ENCODE data around the gene ASF1B. TPM values are rescaled to one million over a fixed set of nuclear protein-coding genes. Genes with fewer than 3 reads are reported as not detected.

ASF1B gene
- total RNA-seq, 1 donor from 2014 or later, result 2.8 TPM

DNA sequence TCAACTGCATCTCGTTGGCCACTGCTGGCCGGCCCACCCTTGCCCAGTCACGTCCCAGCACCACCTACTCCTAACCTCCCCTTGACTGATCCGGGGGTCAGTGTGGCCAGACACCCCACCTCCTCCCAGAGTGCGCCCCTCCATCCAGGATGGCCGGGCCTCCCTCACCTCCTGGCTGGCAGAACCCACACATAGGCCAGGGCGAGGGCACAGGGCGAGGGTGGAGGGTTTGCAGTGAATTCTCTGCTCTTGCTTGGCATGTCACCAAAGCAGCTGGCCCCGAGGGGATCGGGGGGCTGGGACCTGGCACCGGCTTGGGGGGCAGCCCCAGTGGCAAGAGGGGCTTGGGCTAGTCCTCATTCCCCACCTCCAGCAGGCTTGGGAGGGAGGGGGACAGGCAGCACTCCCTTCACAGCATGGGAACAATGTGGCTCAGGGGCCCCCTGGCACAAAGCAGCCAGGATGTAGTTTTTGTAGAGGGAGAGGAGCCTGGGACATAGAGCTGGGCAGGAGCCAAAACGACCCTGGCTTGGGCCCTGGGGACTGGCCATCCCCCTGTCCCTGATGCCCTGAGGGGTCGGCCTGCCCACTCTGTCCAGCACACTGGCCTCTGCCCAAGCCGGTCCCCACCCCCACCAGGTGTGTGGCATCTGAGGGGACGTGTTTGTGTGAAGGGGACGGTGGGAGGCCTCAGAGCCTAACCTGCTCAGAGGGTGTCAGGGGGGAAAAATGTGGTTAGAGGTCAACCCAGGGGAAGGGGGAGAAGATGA, 28.5 kb upstream of the ASF1B start:
- no peak overlapping the region for H3K27ac Mint-ChIP-seq (ENCODE audit: unreplicated experiment)
- H3K36me3 Mint-ChIP-seq (ENCODE audit: low read depth), result peaks cover 3% of the 10 kb centered on the region
- no peak for DNase-seq (ENCODE audit: low spot score)
- no peaks in the 10 kb centered on the region for H3K9me3 Mint-ChIP-seq (ENCODE audit: low read depth)
- no peak for TF ChIP-seq CTCF (IDR thresholded peaks at IDR 0.05)
- H3K4me1 Mint-ChIP-seq (ENCODE audit: low read depth), result no peaks in the 10 kb centered on the region
- no peak overlapping the region for H3K4me3 Mint-ChIP-seq (ENCODE audit: unreplicated experiment)
- H3K27me3 Mint-ChIP-seq (ENCODE audit: low read depth), result no peaks in the 10 kb centered on the region

- no peak for TF ChIP-seq CTCF (IDR thresholded peaks at IDR 0.05)
- H3K36me3 Mint-ChIP-seq (ENCODE audit: low read depth), result peaks cover 2% of the 10 kb centered on the region
- H3K4me1 Mint-ChIP-seq (ENCODE audit: low read depth), result no peaks in the 10 kb centered on the region
- no peak for DNase-seq (ENCODE audit: low spot score)
- H3K27me3 Mint-ChIP-seq (ENCODE audit: low read depth), result no peaks in the 10 kb centered on the region
- H3K4me3 Mint-ChIP-seq (ENCODE audit: unreplicated experiment), result no peak overlapping the region
- H3K9me3 Mint-ChIP-seq (ENCODE audit: low read depth), result no peaks in the 10 kb centered on the region
- no peak overlapping the region for H3K27ac Mint-ChIP-seq (ENCODE audit: unreplicated experiment)
Observed at GRCh38 chr19:14164082-14164481, 27.7 kb upstream of the ASF1B start.

DNA sequence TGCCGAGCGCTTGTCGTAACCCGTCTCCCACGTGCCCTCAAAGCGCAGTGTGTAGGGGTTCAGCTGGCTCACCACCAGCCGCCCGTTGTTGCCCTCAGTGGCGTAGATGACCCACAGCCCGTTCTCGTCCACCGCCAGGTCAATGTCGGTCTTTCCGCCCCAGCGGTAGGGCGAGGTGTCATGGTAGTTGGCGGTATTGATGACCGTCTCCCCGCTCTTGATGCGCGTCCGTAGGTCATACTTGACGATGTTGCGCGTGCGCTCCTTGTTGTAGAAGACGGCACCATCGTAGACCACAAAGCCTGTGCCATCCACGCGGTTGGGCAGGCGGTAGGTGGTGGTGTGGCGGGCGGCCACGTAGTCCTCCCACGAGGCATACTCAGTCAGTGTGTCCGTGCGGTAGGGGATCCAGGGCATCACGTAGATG, 26.5 kb upstream of the ASF1B start:
- Mint-ChIP-seq H3K27ac (ENCODE audit: unreplicated experiment) (no peak overlapping the region), H3K36me3 (ENCODE audit: low read depth) (peaks cover 4% of the 10 kb centered on the region), H3K4me3 (ENCODE audit: unreplicated experiment) (no peak overlapping the region), H3K27me3 (ENCODE audit: low read depth) (no peaks in the 10 kb centered on the region), H3K9me3 (ENCODE audit: low read depth) (no peaks in the 10 kb centered on the region), H3K4me1 (ENCODE audit: low read depth) (no peaks in the 10 kb centered on the region)
- no peak for TF ChIP-seq CTCF (IDR thresholded peaks at IDR 0.05)
- DNase-seq (ENCODE audit: low spot score), result no peak

- Mint-ChIP-seq H3K27ac (ENCODE audit: unreplicated experiment) (no peak overlapping the region), H3K9me3 (ENCODE audit: low read depth) (no peaks in the 10 kb centered on the region), H3K4me3 (ENCODE audit: unreplicated experiment) (no peak overlapping the region), H3K27me3 (ENCODE audit: low read depth) (no peaks in the 10 kb centered on the region), H3K4me1 (ENCODE audit: low read depth) (no peaks in the 10 kb centered on the region), H3K36me3 (ENCODE audit: low read depth) (peaks cover 9% of the 10 kb centered on the region)
- no peak for TF ChIP-seq CTCF (IDR thresholded peaks at IDR 0.05)
- no peak for DNase-seq (ENCODE audit: low spot score)
Observed at GRCh38 chr19:14161305-14161704, 24.9 kb upstream of the ASF1B start.

DNA sequence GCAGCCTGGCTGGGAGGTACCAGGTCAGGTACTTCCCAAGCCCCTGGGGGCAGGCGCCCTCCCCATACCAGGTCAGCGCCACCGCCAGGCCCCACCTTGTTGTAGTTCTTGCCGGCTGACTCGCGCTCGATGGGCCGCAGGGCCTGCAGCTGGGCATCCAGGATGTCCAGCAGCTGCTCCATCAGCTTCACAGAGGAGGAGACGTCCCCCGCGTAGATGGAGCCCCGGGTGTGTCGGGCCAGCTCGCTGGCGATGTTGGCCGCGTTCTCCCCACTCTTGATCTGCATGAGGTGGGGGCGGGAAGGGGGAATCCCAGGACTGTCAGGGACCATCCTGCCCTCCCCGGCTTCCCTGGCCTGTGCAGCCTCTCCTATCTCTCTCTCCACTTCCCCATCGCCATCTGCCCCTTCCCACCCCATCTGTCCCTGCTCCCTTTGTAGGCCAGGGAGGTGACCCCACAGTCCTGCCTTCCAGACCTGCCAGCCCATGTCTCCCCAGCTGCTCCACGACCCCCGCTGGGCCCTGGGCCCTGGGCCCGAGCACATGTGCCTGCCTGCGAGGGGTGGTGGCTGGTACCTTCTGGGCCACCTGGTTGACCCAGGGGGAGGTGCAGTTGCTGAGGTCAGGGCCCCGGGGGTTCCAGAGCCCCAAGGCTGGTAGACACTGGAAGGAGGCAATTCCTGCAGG, 23.8 kb upstream of the ASF1B start:
- no peak overlapping the region for H3K27ac Mint-ChIP-seq (ENCODE audit: unreplicated experiment)
- no peak overlapping the region for H3K4me3 Mint-ChIP-seq (ENCODE audit: unreplicated experiment)
- no peaks in the 10 kb centered on the region for H3K9me3 Mint-ChIP-seq (ENCODE audit: low read depth)
- DNase-seq (ENCODE audit: low spot score), result no peak
- no peak for TF ChIP-seq CTCF (IDR thresholded peaks at IDR 0.05)
- H3K27me3 Mint-ChIP-seq (ENCODE audit: low read depth), result no peaks in the 10 kb centered on the region
- peaks cover 9% of the 10 kb centered on the region for H3K36me3 Mint-ChIP-seq (ENCODE audit: low read depth)
- H3K4me1 Mint-ChIP-seq (ENCODE audit: low read depth), result no peaks in the 10 kb centered on the region
